Spinal cord (tissue), 10 donors: ENCODE measurements around the gene THPO. TPM values are rescaled to one million over a fixed set of nuclear protein-coding genes. Genes with fewer than 3 reads are reported as not detected.
"Not testable (repeated sequence)": the region's sequence is repeated elsewhere in the genome, so short reads cannot be mapped to it uniquely, and the experiment has no call there.

Experiments
- DNase-seq, 6 donors: peaks; one replicate each; pipeline versions ENCODE4 v3.0.0 to v3.0.0-alpha.2; 2013 to 2015; ENCODE audit warnings: low spot score in 6 of 6, low read depth in 4 of 6
- H3K27ac ChIP-seq: one replicate; pipeline ENCODE4 v1.5.1; 2013; ENCODE audit warnings: low read depth, low read length, control low read depth
- H3K27me3 ChIP-seq: one replicate; pipeline ENCODE4 v1.6.1; 2013; ENCODE audit warnings: low read length; ENCODE audit not compliant: control insufficient read depth, insufficient read depth
- H3K36me3 ChIP-seq: one replicate; pipeline ENCODE4 v1.6.1; 2013; ENCODE audit warnings: low read length; ENCODE audit not compliant: control insufficient read depth, insufficient read depth
- H3K4me1 ChIP-seq: one replicate; pipeline ENCODE4 v1.6.1; 2013; ENCODE audit warnings: low read length; ENCODE audit not compliant: control insufficient read depth, insufficient read depth
- H3K4me3 ChIP-seq: one replicate; pipeline ENCODE4 v1.5.1; 2013; ENCODE audit warnings: low read depth, low read length, control low read depth
- H3K9me3 ChIP-seq: one replicate; pipeline ENCODE4 v1.6.1; 2013; ENCODE audit warnings: low read length; ENCODE audit not compliant: control insufficient read depth, insufficient read depth
- WGBS: methylation state at CpG from one replicate; pipeline ENCODE4 v1.1.5; 2013; ENCODE audit warnings: missing lambda C conversion rate; ENCODE audit not compliant: insufficient coverage; 5-methylcytosine and 5-hydroxymethylcytosine counted together
- polyA plus RNA-seq, 2 donors: library from polyadenylated mRNA; unstranded; fragments of 120-200 nt; gene quantifications; one replicate each; pipeline ENCODE4 v1.2.1, GENCODE V29; 2013; ENCODE audit not compliant: insufficient read length in 2 of 2
- total RNA-seq, 2 donors: library from RNA; depleted of rRNA in 1 of 2; stranded (reverse); fragments of 120-200 nt in 1 of 2; fragments of >200 nt in 1 of 2; gene quantifications; one replicate each; pipeline versions ENCODE4 v1.2.3 to v1.2.4, GENCODE V29; 2013 to 2014
- donor health status: healthy.

THPO gene
- total and polyA plus RNA-seq, 4 donors: 0.40 to 2.6 (median 1.9) TPM

GRCh38 chr3:184344579-184345316, 33.3 kb downstream of the THPO start:
- Histone ChIP-seq H3K9me3 (no peaks in the 10 kb centered on the region), H3K4me3 (no peak overlapping the region), H3K27me3 (no peaks in the 10 kb centered on the region), H3K27ac (peak overlapping the region; percentile 79), H3K4me1 (peaks cover 48% of the 10 kb centered on the region), H3K36me3 (peaks cover 64% of the 10 kb centered on the region)
- 39% methylated on average over 14 of the region's 24 CpGs for WGBS
- DNase-seq: no peak

- Histone ChIP-seq H3K27ac (no peak overlapping the region), H3K9me3 (no peaks in the 10 kb centered on the region), H3K36me3 (peaks cover 66% of the 10 kb centered on the region), H3K4me3 (no peak overlapping the region), H3K4me1 (peaks cover 62% of the 10 kb centered on the region), H3K27me3 (no peaks in the 10 kb centered on the region)
- peak in 1 of 6 donors; percentile 68 for DNase-seq
- WGBS: 47% methylated on average over 5 of the region's 5 CpGs
Observed at GRCh38 chr3:184343200-184343876, 34.7 kb downstream of the THPO start.

- 94% methylated on average over 3 of the region's 7 CpGs for WGBS
- H3K36me3 ChIP-seq: peaks cover 60% of the 10 kb centered on the region
- DNase-seq: no peak
- no peak overlapping the region for H3K4me3 ChIP-seq
- H3K27me3 ChIP-seq: no peaks in the 10 kb centered on the region
- no peak overlapping the region for H3K27ac ChIP-seq
- no peaks in the 10 kb centered on the region for H3K9me3 ChIP-seq
- H3K4me1 ChIP-seq: peaks cover 72% of the 10 kb centered on the region
Observed at GRCh38 chr3:184341925-184342324, 36.1 kb downstream of the THPO start.

GRCh38 chr3:184339451-184340135, 38.4 kb downstream of the THPO start:
- Histone ChIP-seq H3K27ac (peak overlapping the region; percentile 88), H3K4me1 (peaks cover 66% of the 10 kb centered on the region), H3K36me3 (peaks cover 48% of the 10 kb centered on the region)
- not testable (repeated sequence) for DNase-seq, H3K9me3 ChIP-seq, H3K4me3 ChIP-seq, H3K27me3 ChIP-seq
- WGBS: 82% methylated on average over 16 of the region's 19 CpGs

- peak overlapping the region; percentile 88 for H3K27ac ChIP-seq
- DNase-seq: peak in 1 of 6 donors; percentile 54
- WGBS: 19% methylated on average over 8 of the region's 8 CpGs
- peak overlapping the region; percentile 48 for H3K4me3 ChIP-seq
- H3K9me3 ChIP-seq: no peaks in the 10 kb centered on the region
- peaks cover 48% of the 10 kb centered on the region for H3K36me3 ChIP-seq
- peaks cover 60% of the 10 kb centered on the region for H3K4me1 ChIP-seq
- H3K27me3 ChIP-seq: no peaks in the 10 kb centered on the region
Observed at GRCh38 chr3:184339001-184339400, 39.0 kb downstream of the THPO start.

- 1% methylated on average over 37 of the region's 37 CpGs for WGBS
- H3K36me3 ChIP-seq: peaks cover 52% of the 10 kb centered on the region
- H3K4me1 ChIP-seq: peaks cover 59% of the 10 kb centered on the region
- H3K4me3 ChIP-seq: peak overlapping the region; percentile 48
- DNase-seq: peak; percentile 66 to 97 (median 86)
- peak overlapping the region; percentile 96 for H3K27ac ChIP-seq
- H3K27me3 ChIP-seq: no peaks in the 10 kb centered on the region
- no peaks in the 10 kb centered on the region for H3K9me3 ChIP-seq
Observed at GRCh38 chr3:184338511-184338945, 39.5 kb downstream of the THPO start.

GRCh38 chr3:184337981-184338380, 40.0 kb downstream of the THPO start:
- WGBS: 45% methylated on average over 5 of the region's 7 CpGs
- Histone ChIP-seq H3K27ac (peak overlapping the region; percentile 96), H3K36me3 (peaks cover 52% of the 10 kb centered on the region), H3K9me3 (no peaks in the 10 kb centered on the region), H3K4me1 (peaks cover 55% of the 10 kb centered on the region), H3K27me3 (no peaks in the 10 kb centered on the region), H3K4me3 (no peak overlapping the region)
- no peak for DNase-seq

GRCh38 chr3:184337399-184337714, 40.6 kb downstream of the THPO start, which contains the start of gene FAM131A:
FAM131A (plus strand) TSS chr3:184337600; CDS start chr3:184337631, 31 bp downstream.
- Histone ChIP-seq H3K9me3 (no peaks in the 10 kb centered on the region), H3K27me3 (no peaks in the 10 kb centered on the region), H3K36me3 (peaks cover 52% of the 10 kb centered on the region), H3K4me1 (peaks cover 55% of the 10 kb centered on the region), H3K27ac (peak within 1 kb of the TSS; percentile 96), H3K4me3 (peak within 1 kb of the TSS; percentile 62)
- 49% methylated on average over 6 of the region's 6 CpGs for WGBS
- peak in 2 of 6 donors; percentile 29 to 94 for DNase-seq

GRCh38 chr3:184336547-184337398, 41.2 kb downstream of the THPO start:
- WGBS: 17% methylated on average over 16 of the region's 17 CpGs
- Histone ChIP-seq H3K9me3 (no peaks in the 10 kb centered on the region), H3K4me3 (peak overlapping the region; percentile 62), H3K36me3 (peaks cover 52% of the 10 kb centered on the region), H3K27me3 (no peaks in the 10 kb centered on the region), H3K4me1 (peaks cover 55% of the 10 kb centered on the region), H3K27ac (peak overlapping the region; percentile 96)
- peak in 3 of 6 donors; percentile 66 to 81 (median 81) for DNase-seq
